Upper lobe of left lung (tissue), 4 donors: ENCODE results near the gene TAF1A.

Source experiments
- EP300 ChIP-seq, 4 donors: sonication (generic); formaldehyde crosslinking; IDR thresholded peaks; one replicate each; pipeline ENCODE4 v1.5.1; 2017; ENCODE audit warnings: antibody characterized with exemption in 4 of 4, control low read depth in 2 of 4
- POLR2A ChIP-seq, 4 donors: fragments of 450-650 bp; IDR thresholded peaks; one replicate each; pipeline ENCODE4 v1.5.1; 2016 to 2017; ENCODE audit warnings: antibody characterized with exemption in 4 of 4, mild to moderate bottlenecking in 2 of 4

- no peak for TF ChIP-seq POLR2A (IDR thresholded peaks at IDR 0.05)
- TF ChIP-seq EP300 (IDR thresholded peaks at IDR 0.05): no peak
These were observed 60.6 kb downstream of the TAF1A start for GRCh38 chr1:222529181-222529580.
